G401 (cell line): Measurements from ENCODE around the gene DNMT3B. TPM values are rescaled to one million over a fixed set of nuclear protein-coding genes. Genes with fewer than 3 reads are reported as not detected.
"Not testable (repeated sequence)": the region's sequence is repeated elsewhere in the genome, so short reads cannot be mapped to it uniquely, and the experiment has no call there.

Experiments used
- DNase-seq: peaks from one replicate; pipeline ENCODE4 v3.0.0-alpha.2; 2015; ENCODE audit warnings: low spot score
- in situ Hi-C: cut with HindIII; loops from 2 replicates; pipeline ENCODE4 v1.10.0; 2016; ENCODE audit warnings: low sequenced_read_pairs, mixed read lengths
- total RNA-seq: library from RNA; depleted of rRNA; stranded (reverse); fragments of >200 nt; shearing (Covaris generic); gene quantifications from 2 replicates; pipeline ENCODE4 v1.2.3, GENCODE V29; 2014

The DNMT3B gene
- total RNA-seq, 1 experiment from 2014 or later, result 29.1 TPM

DNA sequence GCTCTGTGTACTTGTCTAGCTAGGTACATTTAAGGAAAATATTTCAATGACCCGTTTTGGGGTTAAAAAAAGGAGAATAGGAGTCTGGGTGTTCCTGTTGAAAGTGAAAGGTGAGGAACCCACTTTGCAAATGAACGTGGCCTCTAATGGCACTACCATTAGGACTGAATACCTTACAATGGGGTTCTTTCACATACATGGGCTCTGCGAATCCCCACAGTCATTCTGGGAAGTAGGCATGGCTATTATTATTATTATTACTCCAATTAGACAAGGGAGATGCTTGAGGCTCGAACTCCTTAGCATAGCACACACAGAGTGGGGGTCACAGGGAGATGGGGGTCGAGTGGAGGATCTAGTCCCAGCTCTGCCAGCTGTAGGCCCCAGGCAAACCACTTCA, 6.0 kb upstream of the DNMT3B start:
- in situ Hi-C loops, result no loop called here

DNA sequence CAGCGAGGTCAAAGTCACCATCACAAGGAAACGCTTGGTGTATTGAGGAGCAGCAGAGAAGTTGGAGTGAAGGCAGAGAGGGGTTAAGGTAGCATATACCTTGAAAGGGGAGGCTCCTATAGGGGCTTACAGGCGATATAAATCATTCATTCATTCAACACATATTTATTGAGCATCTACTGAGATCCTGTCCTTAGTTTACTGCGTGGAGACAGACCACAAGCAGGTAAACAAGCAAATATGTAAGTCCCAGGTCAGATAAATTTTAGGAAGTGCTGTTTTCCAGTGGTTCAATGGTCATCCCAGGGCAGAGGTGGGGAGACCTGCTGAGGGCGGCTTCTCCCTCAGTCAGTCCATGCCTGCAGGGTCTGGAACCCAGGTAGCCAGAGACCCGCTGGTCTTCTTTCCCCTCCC, 761 bp upstream of the DNMT3B start:
- in situ Hi-C loops, result no loop called here
- DNase-seq, result no peak

More for the DNA sequence above, 6.0 kb upstream of the DNMT3B start:
- DNase-seq, result no peak

DNA sequence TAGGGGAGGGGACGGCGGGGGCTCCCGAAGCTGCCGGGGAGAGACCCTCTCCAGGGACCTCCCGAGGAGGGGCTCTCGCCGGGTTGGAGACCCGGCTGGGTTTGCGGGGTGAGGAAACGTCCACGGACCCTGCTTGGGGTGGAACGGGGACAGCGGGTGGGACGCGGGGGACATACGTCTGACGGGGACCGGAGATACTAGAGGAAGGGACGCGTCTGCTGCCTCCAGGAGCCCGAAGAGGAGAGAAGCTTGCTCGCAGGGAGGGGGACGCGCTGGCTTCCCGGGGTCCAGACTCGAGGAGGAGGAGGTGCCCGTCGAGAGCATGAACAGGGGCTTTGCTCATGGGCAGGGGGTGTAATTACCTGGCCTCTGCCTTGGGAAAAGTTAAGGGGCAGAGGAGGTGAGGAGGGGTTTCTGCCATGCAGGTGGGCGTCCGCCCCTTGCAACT, 593 bp downstream of the DNMT3B start:
- in situ Hi-C loops, result no loop called here
- DNase-seq, result no peak

DNA sequence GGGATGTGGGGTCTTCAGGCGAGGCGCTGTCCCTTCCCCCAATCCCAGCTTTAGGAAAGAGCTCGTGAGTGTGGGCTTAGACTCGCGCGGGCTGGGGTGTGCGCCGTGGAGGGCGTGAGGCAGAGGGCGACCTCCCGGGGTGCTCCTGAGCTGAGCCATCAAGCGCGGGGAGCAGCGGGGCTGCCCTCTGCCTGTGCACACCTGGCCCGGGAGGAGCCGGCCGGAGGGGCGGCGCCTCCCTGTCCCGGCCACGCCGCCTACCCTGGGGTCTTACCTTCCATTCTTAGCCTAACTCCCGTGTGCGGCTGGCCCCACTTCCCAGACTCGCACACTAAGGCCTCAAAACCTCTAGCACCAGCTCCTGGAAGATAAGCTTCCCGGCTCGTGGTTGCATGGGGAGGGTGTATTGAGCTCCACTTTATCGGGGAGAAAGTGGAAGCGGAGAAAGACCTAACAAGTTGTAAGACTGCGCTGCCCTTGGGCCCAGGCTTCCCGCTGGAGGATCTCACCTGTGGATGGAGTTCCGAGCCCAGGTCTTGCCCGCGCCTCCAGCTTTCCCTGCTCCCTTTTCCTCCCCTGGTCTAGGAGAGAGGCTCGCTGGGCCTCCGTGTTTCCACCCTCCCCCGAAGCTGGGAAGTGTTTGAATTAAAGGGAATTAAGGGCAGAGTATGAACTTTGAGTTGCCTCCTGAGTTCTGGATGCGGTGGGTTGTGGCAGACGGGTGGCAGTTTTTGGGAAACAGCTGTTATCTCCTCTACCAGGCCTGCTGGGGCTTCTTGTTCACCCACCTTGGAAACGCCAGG, 1.2 kb downstream of the DNMT3B start:
- DNase-seq, result no peak
- in situ Hi-C loops, result no loop called here

DNA sequence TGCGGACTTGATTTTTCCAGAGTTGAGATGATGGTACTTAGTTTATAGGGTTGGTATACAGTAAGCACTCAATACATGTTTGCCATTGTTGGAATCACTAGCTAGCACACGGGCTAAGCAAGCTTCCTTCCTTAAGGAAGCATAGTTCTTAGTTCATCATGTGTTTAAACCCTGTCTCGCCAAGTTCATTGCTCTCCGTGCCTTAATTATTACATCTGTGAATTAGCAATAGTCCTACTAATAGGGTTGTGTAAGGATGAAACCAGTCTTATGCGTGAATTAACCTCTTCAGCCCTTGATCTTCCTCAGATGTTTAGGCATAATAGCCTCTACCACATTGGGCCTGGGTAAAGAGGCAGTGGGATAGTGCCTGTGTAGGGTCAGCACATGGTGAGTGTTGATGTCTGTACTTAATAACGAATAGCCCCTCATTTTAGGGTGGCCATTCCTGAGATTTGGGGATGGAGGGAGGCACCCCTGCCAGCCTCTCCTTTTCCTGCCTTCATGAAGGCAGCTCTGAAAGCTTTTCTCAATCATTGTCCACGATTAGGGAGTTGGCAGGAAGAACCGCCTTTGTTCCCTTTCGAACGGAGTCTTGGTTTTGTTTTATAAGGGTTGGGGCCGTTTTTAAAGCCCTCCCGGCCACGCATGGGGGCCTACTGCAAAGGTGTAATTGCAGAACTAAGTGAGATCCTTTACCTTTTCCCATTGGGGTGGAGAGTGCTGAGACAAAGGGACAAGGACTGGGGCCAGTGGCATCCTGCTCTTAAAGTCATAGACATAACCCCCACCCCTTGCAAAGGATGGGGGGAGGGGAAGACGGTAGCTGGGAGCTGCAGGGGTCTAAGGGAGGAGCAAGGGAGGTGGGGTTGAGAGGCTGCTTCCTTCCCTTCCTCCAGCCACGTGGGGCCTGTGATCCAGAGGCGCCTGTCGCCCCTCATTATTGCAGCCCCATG, 2.1 kb downstream of the DNMT3B start:
- in situ Hi-C loops, result no loop called here

DNA sequence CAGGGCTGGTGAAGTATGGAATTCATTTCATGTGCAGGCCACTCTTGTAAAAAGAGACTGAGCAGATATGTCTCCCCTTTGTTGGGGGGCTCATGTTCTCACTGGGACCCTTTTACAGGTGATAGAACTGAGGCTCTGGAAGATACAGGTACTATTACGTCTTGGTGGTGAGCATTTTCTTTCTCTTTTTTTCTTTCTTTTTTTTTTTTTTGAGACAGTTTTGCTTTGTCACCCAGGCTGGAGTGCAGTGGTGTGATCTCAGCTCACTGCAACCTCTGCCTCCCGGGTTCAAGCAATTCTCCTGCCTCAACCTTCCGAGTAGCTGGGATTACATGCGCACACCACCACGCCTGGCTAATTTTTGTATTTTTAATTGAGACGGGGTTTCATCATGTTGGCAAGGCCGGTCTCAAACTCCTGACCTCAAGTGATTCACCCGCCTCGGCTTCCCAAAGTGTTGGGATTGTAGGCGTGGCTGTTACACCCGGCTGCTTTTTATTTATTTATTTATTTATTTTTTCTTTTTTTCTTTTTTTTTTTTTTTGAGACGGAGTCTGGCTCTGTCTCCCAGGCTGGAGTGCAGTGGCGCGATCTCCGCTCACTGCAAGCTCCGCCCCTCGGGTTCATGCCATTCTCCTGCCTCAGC, 3.2 kb downstream of the DNMT3B start:
- DNase-seq, in situ Hi-C loops: not testable (repeated sequence)

More for the DNA sequence above, 2.1 kb downstream of the DNMT3B start:
- no peak for DNase-seq

DNA sequence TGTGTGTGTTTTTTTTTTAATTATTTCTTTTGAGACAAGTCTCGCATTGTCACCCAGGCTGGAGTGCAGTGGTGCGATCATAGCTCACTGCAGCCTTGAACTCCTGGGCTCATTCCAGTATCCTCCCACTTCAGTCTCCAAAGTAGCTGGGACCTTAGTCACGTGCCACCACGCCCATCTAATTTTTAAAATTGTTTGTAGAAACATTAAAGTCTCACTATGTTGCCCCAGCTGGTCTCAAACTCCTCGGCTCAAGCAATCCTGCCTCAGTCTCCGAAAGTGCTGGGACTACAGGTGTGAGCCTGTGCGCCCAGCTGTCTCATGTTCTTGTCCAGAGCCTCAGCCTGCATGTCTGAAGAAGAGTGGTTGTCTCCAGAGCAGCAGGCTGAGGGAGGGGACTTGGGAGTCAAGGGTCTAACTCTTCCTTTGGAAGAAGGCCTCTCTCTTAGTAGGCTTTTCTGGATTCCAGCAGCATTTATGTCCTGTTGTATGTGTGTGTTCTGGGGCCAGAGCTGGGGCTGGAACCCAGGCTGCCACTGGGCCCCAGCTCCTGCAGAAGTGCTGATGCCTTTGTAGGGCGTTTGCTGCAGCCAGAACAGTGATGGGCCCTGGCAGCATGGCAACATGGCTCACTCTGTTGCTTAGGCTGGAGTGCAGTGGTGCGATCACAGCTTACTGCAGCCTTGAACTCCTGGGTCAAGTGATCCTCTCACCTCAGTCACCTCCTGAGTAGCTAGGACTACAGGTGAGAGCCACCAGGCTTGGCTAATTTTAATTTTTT, 5.4 kb downstream of the DNMT3B start:
- DNase-seq, result no peak
- in situ Hi-C loops, result no loop called here

DNA sequence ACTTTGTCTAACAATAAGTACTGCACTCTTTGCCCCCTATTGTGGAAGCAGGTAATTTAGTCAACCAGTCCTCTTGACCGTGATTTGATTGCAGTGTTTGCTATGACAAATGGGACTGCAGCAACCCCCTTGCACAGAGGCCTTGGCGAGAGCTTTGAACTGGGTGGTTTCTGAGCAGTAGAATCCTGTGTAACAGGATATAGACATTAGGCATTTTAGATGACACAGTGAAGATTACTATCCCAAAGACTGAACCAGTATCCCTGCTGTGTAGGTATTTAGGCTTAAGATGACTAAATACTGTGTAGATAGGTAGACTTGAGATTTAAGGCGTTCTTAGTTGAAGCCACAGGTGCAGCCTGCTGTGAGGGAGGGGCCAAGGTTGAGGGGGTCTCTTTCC, 9.9 kb downstream of the DNMT3B start:
- DNase-seq, result no peak
- in situ Hi-C loops, result no loop called here

DNA sequence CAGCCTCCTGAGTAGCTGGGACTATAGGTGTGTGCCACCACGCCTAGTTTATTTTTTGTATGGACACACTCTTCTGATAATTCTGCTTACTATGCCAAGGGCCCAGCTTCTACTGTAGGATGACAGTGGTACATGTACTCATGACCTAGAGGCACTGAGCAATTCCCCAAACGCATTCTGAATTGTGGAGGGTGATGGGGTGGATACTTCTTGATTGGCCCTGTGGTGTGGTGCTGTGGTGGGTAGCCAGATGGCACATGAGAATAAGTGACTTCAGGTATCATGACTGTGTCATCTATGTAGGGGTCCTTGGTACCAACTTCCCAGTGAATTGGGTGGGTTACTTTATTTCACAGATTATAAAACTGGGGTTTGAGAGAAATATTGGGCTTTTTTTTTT, 11.0 kb downstream of the DNMT3B start:
- in situ Hi-C loops, result no loop called here
- DNase-seq, result no peak

DNA sequence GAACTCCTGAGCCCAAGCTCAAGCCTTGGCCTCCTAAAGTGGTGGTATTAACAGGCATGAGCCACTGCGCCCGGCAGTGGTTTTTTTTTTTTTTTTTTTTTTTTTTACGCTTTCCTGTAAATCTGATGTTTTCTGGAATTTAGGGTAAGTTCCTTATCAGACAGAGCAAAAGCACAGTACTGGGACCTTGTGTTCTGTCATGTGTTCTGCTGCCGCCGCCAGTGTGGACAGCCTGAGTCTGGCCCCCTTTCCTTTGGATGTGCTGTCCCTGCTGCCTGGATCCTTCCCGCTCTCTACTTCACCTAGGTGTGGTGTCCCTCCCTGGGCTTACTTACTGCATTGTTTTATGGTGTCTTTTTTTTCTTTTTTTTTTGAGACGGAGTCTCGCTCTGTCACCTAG, 11.7 kb downstream of the DNMT3B start:
- in situ Hi-C loops, result no loop called here
- no peak for DNase-seq

DNA sequence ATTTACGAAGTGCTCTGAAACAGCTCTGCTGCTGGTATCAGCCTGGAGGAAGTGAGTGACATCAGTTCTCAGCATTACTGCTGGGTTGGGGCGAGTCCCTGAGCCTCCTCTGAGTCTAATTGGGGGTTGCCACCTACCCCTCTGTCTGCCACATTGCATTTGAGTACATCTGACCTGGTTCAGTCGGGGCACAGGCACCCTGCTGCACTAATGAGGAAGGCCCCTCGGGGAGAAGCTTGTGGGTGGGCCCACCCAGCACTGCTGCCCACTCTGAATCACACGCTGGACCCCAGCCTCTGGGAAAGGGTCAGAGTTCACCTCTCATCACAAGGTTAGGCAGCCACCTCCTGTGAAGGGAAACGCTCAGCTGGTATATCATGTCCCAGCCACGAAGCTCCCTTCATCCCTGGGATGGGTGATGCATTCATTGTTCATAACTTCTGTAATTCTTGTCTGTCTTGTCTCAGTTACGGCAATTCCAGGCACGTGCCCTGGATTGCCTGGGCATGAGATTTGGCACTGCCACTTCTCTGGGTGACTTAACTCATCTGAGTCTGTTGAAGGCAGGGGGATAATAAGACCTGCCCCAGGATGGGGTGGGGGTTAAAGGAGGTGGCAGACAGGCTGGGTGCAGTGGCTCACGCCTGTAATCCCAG, 13.3 kb downstream of the DNMT3B start:
- in situ Hi-C loops, result loop anchor here (25.0 kb wide), 1 partner anchor 88 kb away; no protein-coding TSS in a partner anchor
- no peak for DNase-seq

DNA sequence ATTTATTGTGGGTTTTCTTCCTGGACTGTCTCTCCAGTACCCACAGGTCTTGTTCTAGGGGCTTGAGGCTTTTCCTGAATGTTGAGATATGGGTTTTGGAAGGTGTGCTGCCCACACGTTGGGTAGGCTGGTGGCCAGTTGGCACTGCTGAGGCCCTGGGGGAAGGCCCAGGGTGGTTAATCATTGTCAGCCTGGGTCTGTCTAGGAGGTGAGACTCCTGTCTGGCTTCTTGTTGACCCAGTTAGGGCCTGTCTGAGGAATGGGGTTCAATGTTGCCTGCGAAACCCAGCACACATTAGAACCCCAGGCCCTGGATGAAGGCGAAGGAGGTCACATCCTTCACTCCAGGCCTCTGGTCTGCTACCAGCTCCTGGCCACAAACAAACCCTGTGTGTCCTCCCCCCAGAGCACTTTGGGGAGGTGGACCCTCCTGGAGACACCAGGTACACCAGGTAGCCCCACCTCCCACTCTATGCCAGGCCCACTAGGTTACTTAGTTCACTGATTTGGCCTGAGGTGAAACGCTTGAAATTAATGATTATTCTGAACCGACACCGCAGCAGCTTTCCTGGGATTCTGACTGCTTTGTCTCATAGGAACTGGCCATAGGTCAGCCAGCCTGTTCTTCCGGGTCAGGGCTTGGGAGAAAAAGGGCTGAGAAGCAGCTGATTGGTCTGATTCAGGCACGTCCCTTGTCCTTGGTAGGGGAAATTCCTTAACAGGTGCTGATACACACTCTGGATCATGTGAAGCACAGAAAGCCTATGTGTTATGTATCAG, 15.2 kb downstream of the DNMT3B start:
- DNase-seq, result no peak
- in situ Hi-C loops, result loop anchor here (25.0 kb wide), 1 partner anchor 90 kb away; no protein-coding TSS in a partner anchor

DNA sequence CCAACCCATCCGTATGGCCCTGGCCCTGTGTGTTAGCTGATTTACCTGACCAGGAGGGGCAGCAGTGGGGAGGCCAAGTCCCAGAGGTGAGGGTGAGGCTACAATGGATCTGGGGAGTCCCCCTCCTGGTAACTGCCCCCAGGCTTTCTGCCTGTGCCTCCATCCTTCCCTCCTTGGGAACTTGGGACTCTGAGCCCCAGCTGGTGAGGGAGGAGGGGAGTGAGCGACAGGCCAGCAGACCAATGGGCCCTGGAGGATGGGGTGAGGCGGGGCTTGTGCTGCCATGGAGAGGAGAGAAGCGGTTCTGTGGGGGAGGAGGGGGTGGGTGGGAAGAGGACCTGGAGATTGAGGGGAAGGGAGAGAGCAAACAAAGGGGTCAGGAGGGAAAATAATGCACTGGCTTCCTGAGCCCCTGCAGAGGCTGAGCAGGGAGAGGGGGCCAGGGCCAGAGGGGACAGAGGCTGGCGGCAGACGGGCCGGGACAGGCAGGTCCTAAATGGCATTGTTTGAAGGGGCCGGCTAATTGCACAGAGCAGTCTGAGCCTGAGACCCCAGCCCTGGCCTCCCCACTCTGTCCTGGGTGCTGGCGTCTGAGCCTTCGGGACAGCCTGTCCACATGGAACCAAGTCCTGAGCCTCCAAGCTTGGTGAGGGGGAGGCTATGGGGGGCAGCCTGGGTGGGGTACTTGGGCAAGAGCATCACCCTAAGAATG, 17.5 kb downstream of the DNMT3B start:
- in situ Hi-C loops, result loop anchor here (25.0 kb wide), 1 partner anchor 92 kb away; no protein-coding TSS in a partner anchor
- no peak for DNase-seq

DNA sequence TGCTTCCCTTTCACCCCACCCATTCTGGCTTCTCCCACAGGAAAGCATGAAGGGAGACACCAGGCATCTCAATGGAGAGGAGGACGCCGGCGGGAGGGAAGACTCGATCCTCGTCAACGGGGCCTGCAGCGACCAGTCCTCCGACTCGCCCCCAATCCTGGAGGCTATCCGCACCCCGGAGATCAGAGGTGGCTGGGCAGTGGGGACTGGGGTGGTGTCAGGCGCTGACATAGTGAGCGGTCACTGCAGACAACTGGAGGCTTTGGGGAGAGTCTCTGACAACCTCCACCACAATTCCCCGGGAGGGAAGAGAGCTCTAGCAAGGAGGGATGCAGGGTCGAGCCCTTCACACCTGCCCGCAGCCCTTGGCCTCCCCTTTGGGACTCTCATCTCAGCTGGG, 18.1 kb downstream of the DNMT3B start:
- in situ Hi-C loops, result loop anchor here (25.0 kb wide), 1 partner anchor 93 kb away; no protein-coding TSS in a partner anchor
- DNase-seq, result no peak

DNA sequence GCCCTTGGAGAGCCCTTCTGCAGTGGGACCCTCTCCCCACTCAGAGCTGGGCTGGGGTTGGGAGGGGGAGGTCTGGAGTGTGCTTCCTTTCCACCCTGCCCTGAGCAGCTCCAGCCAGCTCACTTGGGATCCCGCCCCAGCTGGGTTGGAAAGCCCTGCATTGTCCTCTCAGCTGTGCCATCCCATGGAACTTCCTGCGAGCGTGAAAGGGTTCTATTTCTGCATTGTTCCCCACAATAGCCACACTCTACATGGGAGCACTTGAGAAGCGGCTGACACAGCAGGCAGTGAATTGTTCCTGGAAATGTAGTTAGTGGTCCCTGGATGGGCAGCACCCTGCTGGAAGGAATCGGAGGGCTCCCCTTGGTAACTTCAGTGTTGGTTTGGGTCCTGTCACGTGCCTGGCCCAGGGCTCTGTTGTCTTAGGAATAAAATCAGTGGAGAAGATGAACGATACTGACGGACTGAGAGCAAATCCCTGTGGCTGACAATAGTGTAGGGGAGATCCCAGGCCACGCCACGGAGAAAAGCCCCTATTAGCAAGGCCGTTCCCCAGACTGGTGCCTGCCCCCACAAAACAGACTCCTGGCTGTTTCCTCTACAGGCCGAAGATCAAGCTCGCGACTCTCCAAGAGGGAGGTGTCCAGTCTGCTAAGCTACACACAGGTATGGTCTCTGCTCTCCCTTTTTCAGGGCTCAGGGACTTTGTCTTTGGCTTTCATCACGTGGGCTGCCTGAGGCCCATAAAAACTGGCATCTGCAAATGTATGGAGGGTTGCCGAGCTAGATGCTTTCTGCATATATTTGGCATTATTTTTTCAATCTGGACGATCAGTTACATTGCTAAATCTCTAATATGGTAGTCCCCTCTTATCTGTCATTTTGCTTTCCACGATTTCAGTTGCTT, 18.8 kb downstream of the DNMT3B start:
- no peak for DNase-seq
- in situ Hi-C loops, result loop anchor here (25.0 kb wide), 1 partner anchor 94 kb away; no protein-coding TSS in a partner anchor
